GM12892 (cell line): ENCODE results near the gene H1-8.

Source experiments
- POLR2A ChIP-seq: IDR thresholded peaks from 2 replicates; pipeline ENCODE4 v1.6.1; 2011; ENCODE audit warnings: low read depth, low read length, control low read depth
- POLR2AphosphoS5 ChIP-seq: IDR thresholded peaks from 2 replicates; pipeline ENCODE4 v1.6.1; 2011; ENCODE audit warnings: low read depth, low read length, control low read depth
- TAF1 ChIP-seq: IDR thresholded peaks from 2 replicates; pipeline ENCODE4 v1.6.1; 2011; ENCODE audit warnings: low read depth, mild to moderate bottlenecking, control low read depth, low read length, borderline replicate concordance

DNA sequence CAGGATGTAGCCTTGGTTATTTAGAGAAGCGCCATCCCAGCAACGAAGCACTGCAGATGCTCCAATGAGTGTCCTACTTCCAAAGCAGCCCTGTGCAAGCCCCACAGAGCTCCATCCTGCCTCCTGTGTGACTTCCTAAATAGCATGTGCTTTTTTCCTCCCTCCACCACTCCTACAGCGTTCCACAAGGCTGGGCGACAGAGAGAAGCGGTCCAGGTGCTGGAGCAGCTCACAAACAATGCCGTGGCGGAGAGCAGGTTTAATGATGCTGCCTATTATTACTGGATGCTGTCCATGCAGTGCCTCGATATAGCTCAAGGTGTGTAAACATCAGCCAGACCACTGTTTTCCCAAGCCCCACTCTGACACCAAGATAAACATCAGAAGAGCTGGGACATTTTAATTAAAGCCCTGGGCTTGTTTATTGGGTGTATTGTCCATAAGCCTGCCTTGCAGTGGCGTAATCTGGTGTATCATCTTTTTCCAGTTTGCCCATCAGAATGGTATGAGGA lies 36.7 kb upstream of the H1-8 start:
- TF ChIP-seq POLR2A = no peak
- no peak for TF ChIP-seq POLR2AphosphoS5
- no peak for TF ChIP-seq TAF1
